HG02884 (cell line): Measurements from ENCODE around the gene FCRLB.
"Not testable (repeated sequence)": the region's sequence is repeated elsewhere in the genome, so short reads cannot be mapped to it uniquely, and the experiment has no call there.

Experiments
- ATAC-seq: cut with Tn5 transposase; IDR thresholded peaks from one replicate; pipeline ENCODE4 v1.9.1; 2021; ENCODE audit warnings: mild to moderate bottlenecking, moderate library complexity; ENCODE audit not compliant: unreplicated experiment

FCRLB gene

GRCh38 chr1:161720956-161721737 is at the start of gene FCRLB:
FCRLB (plus strand) TSS chr1:161721544; CDS start chr1:161722673, 1,129 bp downstream.
- ATAC-seq, result no peak

GRCh38 chr1:161673437-161673836 is 47.9 kb upstream of the FCRLB start:
- ATAC-seq, result not testable (repeated sequence)

- not testable (repeated sequence) for ATAC-seq
Measured at GRCh38 chr1:161674447-161674846, 46.9 kb upstream of the FCRLB start.

- ATAC-seq, result not testable (repeated sequence)
Measured at GRCh38 chr1:161674908-161675307, 46.4 kb upstream of the FCRLB start.

GRCh38 chr1:161676441-161676840 is 44.9 kb upstream of the FCRLB start:
- no peak for ATAC-seq

GRCh38 chr1:161676958-161677689 is 44.2 kb upstream of the FCRLB start:
- no peak for ATAC-seq

GRCh38 chr1:161678500-161678899 is 42.8 kb upstream of the FCRLB start:
- no peak for ATAC-seq

GRCh38 chr1:161681879-161682278 is 39.5 kb upstream of the FCRLB start:
- no peak for ATAC-seq

- ATAC-seq, result no peak
Measured at GRCh38 chr1:161688946-161689345, 32.4 kb upstream of the FCRLB start.

- no peak for ATAC-seq
Measured at GRCh38 chr1:161691846-161692245, 29.5 kb upstream of the FCRLB start.

GRCh38 chr1:161693020-161693712 is 28.2 kb upstream of the FCRLB start:
- ATAC-seq, result not testable (repeated sequence)

GRCh38 chr1:161698302-161698701 is 23.0 kb upstream of the FCRLB start:
- ATAC-seq, result not testable (repeated sequence)

GRCh38 chr1:161702250-161702649 is 19.1 kb upstream of the FCRLB start:
- no peak for ATAC-seq

- ATAC-seq, result no peak
Measured at GRCh38 chr1:161705537-161705936, 15.8 kb upstream of the FCRLB start.

GRCh38 chr1:161706113-161706481 is 15.2 kb upstream of the FCRLB start:
- no peak for ATAC-seq

- ATAC-seq, result peak; percentile 52
Measured at GRCh38 chr1:161706482-161707347, 14.6 kb upstream of the FCRLB start, which contains the start of gene FCRLA. FCRLA (plus strand) TSS chr1:161707229; CDS start chr1:161707265, 36 bp downstream.

- ATAC-seq, result no peak
Measured at GRCh38 chr1:161707503-161707902, 13.8 kb upstream of the FCRLB start.

GRCh38 chr1:161709373-161709772 is 12.0 kb upstream of the FCRLB start:
- no peak for ATAC-seq

GRCh38 chr1:161710560-161710959 is 10.8 kb upstream of the FCRLB start:
- ATAC-seq, result no peak

- ATAC-seq, result peak; percentile 49
Measured at GRCh38 chr1:161718559-161719324, 2.6 kb upstream of the FCRLB start.
